Skin of body (tissue), 3 donors: ENCODE results near the gene HOXA11. TPM values are rescaled to one million over a fixed set of nuclear protein-coding genes. Genes with fewer than 3 reads are reported as not detected.

Experiments
- DNase-seq: peaks from one replicate; lab custom pipeline; 2025; lab: John Stamatoyannopoulos, UW
- small RNA-seq: library from RNA; depleted of rRNA; stranded (forward); fragments of <200 nt; gene quantifications from one replicate; pipeline ENCODE3, GENCODE V24; 2014; ENCODE audit warnings: low replicate concordance
- total RNA-seq: library from RNA; depleted of rRNA; stranded (reverse); fragments of >200 nt; gene quantifications from one replicate; pipeline ENCODE4 v1.2.3, GENCODE V29; 2014

The HOXA11 gene
- total RNA-seq, 1 donor from 2014 or later: 0.20 TPM

GRCh38 chr7:27137640-27138315 is 47.3 kb downstream of the HOXA11 start:
- DNase-seq: no peak

- no peak for DNase-seq
Observed at GRCh38 chr7:27134392-27134791, 50.6 kb downstream of the HOXA11 start.

GRCh38 chr7:27133409-27134231 is 51.4 kb downstream of the HOXA11 start:
- no peak for DNase-seq

- no peak for DNase-seq
Observed at GRCh38 chr7:27132978-27133377, 52.1 kb downstream of the HOXA11 start.

- no peak for DNase-seq
Observed at GRCh38 chr7:27132214-27132613, 52.8 kb downstream of the HOXA11 start.

- DNase-seq: no peak
Observed at GRCh38 chr7:27131390-27131819, 53.6 kb downstream of the HOXA11 start.

Small RNA genes within 50 kb of the gene (small RNA-seq; reads per million reads assigned to genes)
- not detected for gene AC004080.5
- gene RF02140: not detected
- not detected for gene RF02141

Other genes starting within 250 kb of the HOXA11 start
- gene HOXA1, start 89.2 kb downstream of the HOXA11 start, total RNA-seq: 0.59 TPM
- gene HOXA2, start 82.5 kb downstream of the HOXA11 start, total RNA-seq: 0.89 TPM
- 0.69 TPM for gene HOXA4, start 54.5 kb downstream of the HOXA11 start, total RNA-seq
- gene HOXA5, start 41.6 kb downstream of the HOXA11 start, total RNA-seq: 4.7 TPM
- gene HOXA6, start 37.5 kb downstream of the HOXA11 start, total RNA-seq: 3.3 TPM
- gene HOXA3, start 32.6 kb downstream of the HOXA11 start, total RNA-seq: 4.9 TPM
- gene HOXA7, start 28.6 kb downstream of the HOXA11 start, total RNA-seq: 1.5 TPM
- 9.6 TPM for gene HOXA9, start 19.7 kb downstream of the HOXA11 start, total RNA-seq
- gene HOXA10, start 10.9 kb downstream of the HOXA11 start, total RNA-seq: 2.8 TPM
- 1.4 TPM for gene HOXA13, start 14.9 kb upstream of the HOXA11 start, total RNA-seq
- not detected for gene EVX1, start 57.6 kb upstream of the HOXA11 start, total RNA-seq